Left hindlimb (tissue), 1 donor: ENCODE measurements around the gene BRF1.

Source experiments
- DNase-seq: peaks from one replicate; pipeline ENCODE4 v3.0.0-alpha.2; 2018

The BRF1 gene

DNA sequence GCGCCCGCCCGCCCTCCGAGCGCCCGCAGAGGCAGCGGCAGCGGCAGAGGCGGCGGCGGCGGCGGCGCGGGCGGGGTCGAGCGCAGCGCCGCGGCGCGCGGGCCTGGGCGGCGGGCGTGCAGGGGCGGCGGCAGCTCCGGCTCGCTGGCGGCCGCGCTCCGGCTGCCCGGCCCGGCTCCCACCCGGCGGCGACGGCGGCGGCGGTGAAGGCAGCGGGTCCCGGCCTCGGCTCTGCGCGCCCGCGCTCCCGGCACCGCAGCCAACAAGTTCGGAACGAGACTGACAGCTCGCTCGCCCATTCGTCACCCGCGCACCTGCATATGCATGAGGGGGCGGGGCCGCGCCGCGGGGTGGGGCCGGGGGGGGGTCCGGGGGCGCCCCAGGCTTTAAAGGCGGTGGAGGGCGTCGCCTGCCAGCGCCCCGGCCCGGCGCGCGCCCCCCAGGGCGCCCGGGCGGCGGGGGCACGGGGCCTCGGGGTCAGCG lies 132.3 kb downstream of the BRF1 start, which contains the start of gene JAG2:
JAG2 (minus strand) TSS at position 281 of the 483 bp plus-strand sequence. CDS start 356 bp downstream, outside the sequence.
- DNase-seq: no peak

DNA sequence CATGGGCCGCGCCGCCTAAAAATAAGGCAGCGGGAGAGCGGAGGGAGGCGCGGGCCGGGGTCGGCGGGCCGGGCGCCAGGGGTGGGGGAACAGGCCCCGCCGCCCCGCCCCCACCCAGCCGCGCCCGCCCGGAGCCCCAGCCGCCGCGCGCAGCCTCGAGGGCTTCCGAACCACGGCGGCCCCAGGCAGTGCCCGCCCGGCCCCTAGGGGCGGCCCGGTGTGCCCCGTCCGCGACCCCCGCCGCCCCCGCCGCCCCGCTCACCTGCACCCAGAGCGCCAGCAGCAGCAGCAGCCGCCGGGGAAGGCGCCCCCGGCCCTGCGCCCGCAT lies 132.7 kb downstream of the BRF1 start:
- DNase-seq: no peak

DNA sequence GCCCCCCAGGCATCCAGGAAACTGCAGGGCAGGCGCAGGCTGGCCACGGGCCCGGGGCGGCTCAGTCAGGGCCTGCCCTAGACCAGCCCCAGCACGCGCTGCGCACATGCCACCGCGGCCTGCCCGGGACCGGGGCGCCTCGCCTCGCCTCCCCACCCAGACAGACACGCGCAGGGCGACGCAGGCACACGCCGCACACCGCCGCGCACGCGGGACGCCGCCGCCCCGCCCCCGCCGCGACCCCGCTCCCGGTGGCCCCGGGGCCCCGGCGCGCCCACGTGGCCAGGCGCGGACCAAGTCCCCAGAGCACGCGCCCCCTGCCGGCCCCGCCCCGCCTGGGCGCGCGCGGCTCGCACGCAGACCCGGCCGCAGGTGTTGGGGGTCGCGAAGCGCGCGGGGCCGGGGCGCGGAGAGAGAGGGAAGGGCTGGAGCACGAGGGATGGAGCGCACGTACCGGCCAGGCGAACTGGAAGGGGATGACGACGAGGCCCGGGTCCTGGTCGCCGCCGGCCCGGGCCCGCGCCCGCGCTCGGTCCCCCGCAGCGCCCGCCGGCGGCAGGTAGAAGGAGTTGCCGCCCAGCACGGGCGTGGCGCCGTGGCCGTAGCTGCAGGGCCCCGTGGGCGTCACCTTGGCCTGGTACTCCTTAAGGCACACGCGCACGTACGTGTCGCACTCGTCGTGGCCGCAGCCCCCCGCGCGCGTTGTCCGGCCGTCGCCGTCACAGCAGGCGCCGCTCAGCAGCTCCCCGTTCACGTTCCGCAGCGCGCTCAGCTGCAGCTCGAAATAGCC lies 133.3 kb downstream of the BRF1 start:
- no peak for DNase-seq

DNA sequence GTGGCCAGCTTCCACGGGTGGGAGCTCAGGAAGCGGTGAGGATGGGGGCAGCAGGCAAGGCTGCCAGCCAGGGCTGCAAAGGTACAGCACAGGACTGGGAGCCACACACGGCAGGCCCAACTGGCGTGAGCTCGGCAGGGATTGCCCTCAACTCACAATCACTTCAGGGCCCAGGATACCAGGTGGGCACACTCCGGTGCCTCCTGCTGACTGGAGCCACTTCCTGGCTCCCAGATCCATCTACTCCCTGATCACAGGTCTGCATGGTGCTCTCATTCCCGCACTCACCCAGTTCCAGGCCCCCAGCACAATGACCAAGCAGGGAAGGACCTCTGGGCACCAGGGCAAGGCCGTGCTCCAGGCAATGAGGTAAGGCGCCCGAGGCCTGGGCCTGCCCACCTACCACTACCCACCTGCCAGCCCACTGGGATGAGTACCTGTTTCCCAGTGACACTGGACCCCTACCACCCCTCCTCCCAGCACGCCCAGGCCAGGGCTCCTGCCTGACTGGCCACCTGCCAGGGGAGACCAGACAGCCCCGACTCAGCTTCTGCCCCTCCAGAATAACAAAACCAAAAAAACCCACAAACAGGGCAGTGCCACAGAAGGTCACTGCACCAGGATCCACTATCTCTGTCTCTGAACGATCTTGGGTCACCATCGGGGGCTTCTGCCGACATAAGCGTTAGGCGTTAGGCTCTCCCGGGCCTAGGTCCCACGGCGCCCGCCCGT lies 134.1 kb downstream of the BRF1 start:
- DNase-seq: no peak

DNA sequence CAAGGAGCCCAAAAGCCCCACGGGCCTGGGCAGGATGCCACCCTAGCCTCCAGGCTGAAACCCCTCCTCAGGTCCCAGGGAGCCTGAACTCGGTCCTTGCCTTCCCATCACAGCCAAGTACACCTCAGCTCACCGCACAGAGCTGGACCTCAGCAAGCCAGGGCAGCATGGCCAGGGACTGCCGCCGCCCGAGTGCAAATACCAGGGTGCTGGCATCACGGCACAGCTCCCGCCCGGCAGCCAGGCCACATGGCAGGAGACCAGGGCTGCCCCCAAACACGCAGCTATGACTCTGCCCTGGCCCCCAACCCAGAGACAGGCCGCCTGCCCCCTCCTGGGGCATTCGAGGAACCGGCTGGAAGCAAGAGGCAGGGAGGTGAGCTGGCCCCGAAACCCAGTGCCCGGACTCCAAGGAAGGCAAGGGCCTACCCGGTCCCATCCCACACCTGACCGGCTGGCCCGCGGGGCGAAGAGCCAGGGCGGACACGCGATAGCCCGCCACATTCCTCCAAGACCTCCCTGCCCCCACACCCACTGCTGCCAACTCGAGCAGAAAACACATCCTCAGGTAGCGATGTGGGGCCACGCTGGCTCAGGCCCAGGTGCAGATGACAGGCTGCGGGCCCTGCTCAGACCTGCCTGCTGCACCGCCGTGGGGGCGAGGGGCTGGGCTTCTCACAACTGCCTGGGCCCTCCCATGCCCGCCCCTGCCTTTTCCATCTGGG lies 134.9 kb downstream of the BRF1 start:
- DNase-seq: no peak

DNA sequence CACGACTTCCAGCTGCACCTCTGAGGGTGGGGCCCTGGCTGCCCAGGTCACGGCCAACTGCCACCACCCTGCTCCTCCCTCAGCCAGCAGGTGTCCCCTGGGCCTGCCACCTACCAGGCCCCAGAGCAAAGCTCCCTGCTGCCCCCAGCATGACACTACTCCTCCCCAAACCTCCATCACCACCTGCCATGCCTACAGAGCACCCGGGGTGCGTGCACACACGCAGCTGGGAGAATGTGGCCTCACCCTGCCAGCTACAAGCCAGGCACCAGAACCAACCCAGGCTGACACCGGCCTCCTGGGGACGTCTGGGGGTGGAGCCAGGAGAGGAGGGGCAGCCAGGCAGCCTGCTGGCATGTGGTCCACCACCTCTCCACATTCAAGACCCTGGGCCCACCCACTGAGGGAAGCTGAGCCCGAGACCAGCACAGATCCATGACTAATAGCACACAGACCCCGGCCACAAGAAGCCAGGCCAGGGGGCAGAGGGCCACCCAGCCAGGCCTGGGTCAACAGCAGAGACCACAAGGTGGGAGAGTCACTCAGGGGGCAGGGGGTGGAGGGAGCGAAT lies 135.6 kb downstream of the BRF1 start:
- no peak for DNase-seq

DNA sequence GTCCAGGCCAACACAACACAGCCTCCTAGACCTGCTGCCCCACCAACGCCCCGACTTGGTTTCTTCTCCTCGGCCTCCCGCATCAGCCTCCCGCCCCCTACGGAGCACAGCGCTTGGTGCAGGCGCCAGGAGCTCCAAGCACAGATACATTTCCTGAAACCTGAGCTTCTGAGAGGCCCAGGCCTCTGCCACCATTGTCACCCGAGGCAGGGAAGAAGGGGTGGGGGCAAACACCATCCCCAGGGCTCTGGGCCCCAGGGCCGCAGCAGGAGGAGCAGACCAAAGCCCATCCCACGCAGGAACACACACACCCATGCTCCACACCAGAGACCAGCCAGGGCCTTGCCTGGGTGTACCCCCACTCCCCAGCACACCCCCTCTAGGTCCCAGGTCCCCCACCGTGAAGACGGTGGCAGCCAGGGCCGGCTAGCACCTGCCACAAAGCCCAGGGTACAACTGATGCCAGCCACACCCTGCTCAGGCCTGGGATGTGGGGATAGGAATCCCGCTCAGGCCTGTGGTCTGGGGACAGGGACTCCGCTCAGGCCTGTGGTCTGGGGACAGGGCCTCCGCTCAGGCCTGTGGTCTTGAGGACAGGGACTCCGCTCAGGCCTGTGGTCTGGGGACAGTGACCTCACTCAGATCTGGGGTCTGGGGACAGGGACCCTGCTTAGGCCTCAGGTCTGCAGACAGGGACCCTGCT lies 137.6 kb downstream of the BRF1 start:
- DNase-seq: no peak

DNA sequence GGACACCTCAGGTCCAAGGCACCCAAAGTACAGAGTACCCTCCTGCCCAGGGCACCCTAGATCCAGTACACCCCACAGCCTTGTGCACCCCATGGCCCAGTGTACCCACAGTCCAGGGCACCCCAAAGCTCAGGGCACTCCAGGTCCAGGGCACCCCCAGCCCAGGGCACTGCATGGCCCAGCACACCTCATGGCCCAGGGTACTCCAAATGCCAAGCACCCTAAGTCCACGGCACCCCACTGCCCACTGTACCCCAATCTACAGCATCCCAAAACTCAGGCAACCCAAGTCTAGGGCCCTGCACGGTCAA lies 138.2 kb downstream of the BRF1 start:
- no peak for DNase-seq

DNA sequence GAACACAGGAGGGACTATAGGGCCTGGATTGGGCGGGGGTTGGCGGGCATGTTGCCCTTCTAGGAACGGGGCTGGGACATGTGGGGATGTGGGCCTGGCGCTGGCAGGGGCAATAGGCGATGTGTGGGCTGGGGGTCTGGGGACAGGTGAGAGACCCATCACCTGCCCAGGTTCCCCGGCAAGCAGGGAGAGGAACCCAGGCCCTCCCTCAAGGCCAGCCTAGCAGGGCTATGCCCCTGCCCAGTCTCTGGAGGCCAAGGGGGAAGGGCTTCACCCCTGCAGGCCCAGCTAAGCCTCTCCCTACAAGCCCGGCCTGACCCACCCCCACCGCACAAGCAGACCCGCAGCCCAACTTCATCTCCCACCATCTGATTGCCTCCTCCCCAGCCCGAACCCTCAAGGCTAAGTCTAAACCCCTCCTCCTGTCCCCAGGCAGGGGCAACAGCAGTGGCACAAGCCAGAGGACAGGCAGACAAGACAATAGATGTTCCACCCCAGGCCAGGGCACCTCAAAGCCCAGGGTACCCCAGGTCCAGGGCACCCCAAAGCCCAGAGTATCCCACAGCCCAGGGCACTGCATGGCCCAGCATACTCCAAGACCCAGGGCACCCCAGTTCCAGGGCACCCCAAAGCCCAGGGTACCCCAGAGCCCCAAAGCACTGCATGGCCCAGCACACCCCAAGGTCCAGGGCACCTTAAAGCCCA lies 138.7 kb downstream of the BRF1 start:
- DNase-seq: no peak

DNA sequence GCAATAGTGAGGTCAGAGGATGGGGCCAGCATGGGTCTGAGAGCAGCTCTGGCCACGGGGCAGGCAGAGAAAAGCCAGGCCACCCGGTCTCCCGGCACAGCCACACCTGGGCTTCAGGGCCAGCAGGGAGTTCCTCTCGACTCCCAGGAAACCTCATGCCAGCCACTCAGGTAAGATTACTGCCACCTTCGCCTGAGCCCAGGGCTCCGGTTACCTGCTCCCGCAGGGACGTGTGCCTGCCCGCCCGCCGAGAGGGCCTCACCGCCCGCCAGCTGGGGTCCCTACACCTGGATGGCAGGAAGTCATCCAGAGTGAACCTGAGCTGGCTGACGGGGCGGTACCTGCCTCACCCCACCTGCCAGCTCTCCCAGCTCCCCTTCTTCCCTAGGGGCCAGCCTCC lies 139.5 kb downstream of the BRF1 start:
- no peak for DNase-seq

DNA sequence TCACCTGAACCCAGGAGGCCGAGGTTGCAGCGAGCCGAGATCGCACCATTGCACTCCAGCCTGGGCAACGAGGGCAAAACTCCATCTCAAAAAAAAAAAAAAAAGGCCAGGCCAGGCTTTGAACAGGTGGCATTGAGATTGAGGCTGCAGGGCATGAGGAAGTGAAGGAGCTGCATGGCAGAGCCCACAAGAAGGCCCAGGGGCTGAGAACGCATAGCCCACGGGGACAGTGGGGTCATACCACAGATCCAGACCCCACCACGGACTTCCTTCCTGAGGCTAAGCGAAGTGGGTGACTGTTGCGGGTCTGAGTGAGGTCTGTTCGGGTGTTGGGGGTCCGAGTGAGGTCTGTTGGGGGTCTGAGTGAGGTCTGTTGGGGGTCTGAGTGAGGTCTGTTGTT lies 140.0 kb downstream of the BRF1 start:
- no peak for DNase-seq

DNA sequence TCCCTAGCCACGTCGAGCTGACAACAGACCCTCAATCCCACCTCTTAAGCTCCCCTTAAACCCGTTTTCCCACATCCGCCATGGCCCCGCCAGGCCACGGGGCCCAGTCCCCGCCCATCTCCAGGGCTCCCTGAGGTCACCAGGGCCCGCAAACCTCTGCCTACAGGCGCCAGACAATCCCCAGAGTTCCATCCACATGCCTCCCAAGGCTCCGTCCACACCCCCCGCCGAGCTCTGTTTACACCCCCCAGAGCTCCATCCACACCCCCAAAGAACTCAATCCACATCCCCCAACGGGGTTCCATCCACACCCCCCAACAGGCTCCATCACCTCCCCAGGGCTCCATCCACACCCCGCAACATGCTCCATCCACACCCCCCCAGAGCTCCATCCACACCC lies 141.5 kb downstream of the BRF1 start:
- no peak for DNase-seq
